PC-3 (cell line): ENCODE results near the gene SMC1B.

ENCODE experiments used
- EZH2 ChIP-seq: fragments of 300-600 bp; sonication (generic); IDR thresholded peaks from one replicate; pipeline ENCODE4 v1.6.1; 2017; ENCODE audit warnings: antibody characterized with exemption, mild to moderate bottlenecking, low read length; ENCODE audit not compliant: unreplicated experiment
- EZH2phosphoT487 ChIP-seq: fragments of 300-600 bp; sonication (generic); IDR thresholded peaks from 2 replicates; pipeline ENCODE4 v1.6.1; 2018; ENCODE audit warnings: mild to moderate bottlenecking, antibody characterized with exemption, low read length, borderline replicate concordance
- TF ChIP-seq, protein P1 (sequence below): fragments of 300-600 bp; sonication (generic); conservative IDR thresholded peaks from 2 replicates; pipeline ENCODE4 v1.5.1; 2017; ENCODE audit warnings: antibody characterized with exemption, low read depth, mild to moderate bottlenecking, low read length

GRCh38 chr22:45420011-45420410 lies 6.6 kb upstream of the SMC1B start:
- TF ChIP-seq, protein P1, sequence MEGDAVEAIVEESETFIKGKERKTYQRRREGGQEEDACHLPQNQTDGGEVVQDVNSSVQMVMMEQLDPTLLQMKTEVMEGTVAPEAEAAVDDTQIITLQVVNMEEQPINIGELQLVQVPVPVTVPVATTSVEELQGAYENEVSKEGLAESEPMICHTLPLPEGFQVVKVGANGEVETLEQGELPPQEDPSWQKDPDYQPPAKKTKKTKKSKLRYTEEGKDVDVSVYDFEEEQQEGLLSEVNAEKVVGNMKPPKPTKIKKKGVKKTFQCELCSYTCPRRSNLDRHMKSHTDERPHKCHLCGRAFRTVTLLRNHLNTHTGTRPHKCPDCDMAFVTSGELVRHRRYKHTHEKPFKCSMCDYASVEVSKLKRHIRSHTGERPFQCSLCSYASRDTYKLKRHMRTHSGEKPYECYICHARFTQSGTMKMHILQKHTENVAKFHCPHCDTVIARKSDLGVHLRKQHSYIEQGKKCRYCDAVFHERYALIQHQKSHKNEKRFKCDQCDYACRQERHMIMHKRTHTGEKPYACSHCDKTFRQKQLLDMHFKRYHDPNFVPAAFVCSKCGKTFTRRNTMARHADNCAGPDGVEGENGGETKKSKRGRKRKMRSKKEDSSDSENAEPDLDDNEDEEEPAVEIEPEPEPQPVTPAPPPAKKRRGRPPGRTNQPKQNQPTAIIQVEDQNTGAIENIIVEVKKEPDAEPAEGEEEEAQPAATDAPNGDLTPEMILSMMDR: no peak
- TF ChIP-seq EZH2: no peak
- no peak for TF ChIP-seq EZH2phosphoT487
